ENCODE measurements around the gene DOP1A. TPM values are rescaled to one million over a fixed set of nuclear protein-coding genes. Genes with fewer than 3 reads are reported as not detected.

Gene DOP1A
- total RNA-seq, 1 experiment from 2014 or later, result 17.0 TPM

GRCh38 chr6:83019741-83020140, 47.7 kb upstream of the DOP1A start:
- H3K9me3 ChIP-seq (ENCODE audit: control insufficient read depth, low read depth, low read length), result no peaks in the 10 kb centered on the region

More at GRCh38 chr6:83019741-83020140, 47.7 kb upstream of the DOP1A start:
- H2BK5ac ChIP-seq (ENCODE audit: insufficient read length, low read length), result no peak overlapping the region
- peaks cover 4% of the 10 kb centered on the region for H3K79me1 ChIP-seq (ENCODE audit: insufficient read depth, low read depth, low read length, poor library complexity, severe bottlenecking)
- H4K91ac ChIP-seq (ENCODE audit: insufficient read length, low read depth, low read length), result no peak overlapping the region
- H3K23me2 ChIP-seq (ENCODE audit: insufficient read length, low read depth, low read length, poor library complexity, severe bottlenecking), result no peaks in the 10 kb centered on the region
- H3K27ac ChIP-seq (ENCODE audit: insufficient read length, low read depth, low read length), result no peak overlapping the region
- no peak overlapping the region for H3K27ac Mint-ChIP-seq
- H2BK15ac ChIP-seq (ENCODE audit: low read depth, low read length), result no peak overlapping the region
- H3K27me3 Mint-ChIP-seq (ENCODE audit: low read depth), result no peaks in the 10 kb centered on the region
- H3K4me3 Mint-ChIP-seq, result no peak overlapping the region
- no peak overlapping the region for H3T11ph ChIP-seq (ENCODE audit: low read length)
- H3K79me2 ChIP-seq (ENCODE audit: insufficient read depth, low read length), result no peaks in the 10 kb centered on the region
- no peak for TF ChIP-seq CTCF (conservative IDR thresholded peaks at IDR 0.05)
- peaks cover 4% of the 10 kb centered on the region in 2 experiments; a peak in 3 of 5 replicates for H3K9me3 Mint-ChIP-seq
- H3K4ac ChIP-seq (ENCODE audit: low read depth, low read length), result no peak overlapping the region
- WGBS (ENCODE audit: extremely low coverage, insufficient read length, low lambda C conversion rate), result no CpG with 5 or more reads among the region's 4 CpGs
- no peaks in the 10 kb centered on the region for H3K4me1 ChIP-seq (ENCODE audit: insufficient read depth, low read length)
- no peak overlapping the region for H3K56ac ChIP-seq (ENCODE audit: insufficient read length, low read depth, low read length)
- no peak overlapping the region for H3K14ac ChIP-seq (ENCODE audit: insufficient read depth, low read length)
- H2AK5ac ChIP-seq (ENCODE audit: insufficient read length, low read length), result no peak overlapping the region
- H4K20me1 ChIP-seq (ENCODE audit: control insufficient read depth, insufficient read depth, insufficient read length), result no peaks in the 10 kb centered on the region
- DNase-seq, result no peak
- H3K23ac ChIP-seq (ENCODE audit: insufficient read length, low read depth, low read length), result no peak overlapping the region
- no peak overlapping the region for H2BK12ac ChIP-seq (ENCODE audit: insufficient read length, low read depth, low read length)
- H3K18ac ChIP-seq (ENCODE audit: insufficient read length, low read depth, low read length), result no peak overlapping the region
- no peaks in the 10 kb centered on the region for H3K4me1 Mint-ChIP-seq
- H3K4me2 ChIP-seq (ENCODE audit: insufficient read depth, insufficient read length, low read length), result no peak overlapping the region
- H3K27me3 ChIP-seq (ENCODE audit: insufficient read depth, low read length), result no peaks in the 10 kb centered on the region
- H2BK20ac ChIP-seq (ENCODE audit: low read depth, low read length, poor library complexity, severe bottlenecking), result no peak overlapping the region
- H3K36me3 Mint-ChIP-seq (ENCODE audit: insufficient read depth in 1 of 3, low read depth in 3 of 3), result peaks cover 47 to 68% (median 57%) of the 10 kb centered on the region in 3 experiments
- H4K8ac ChIP-seq (replicated peaks; ENCODE audit: insufficient read length, low read depth, low read length), result no peak overlapping the region
- H3K9ac ChIP-seq (ENCODE audit: extremely low read depth, insufficient read length, low read length), result no peak overlapping the region
- H2AFZ ChIP-seq (ENCODE audit: low read length), result no peak overlapping the region
- no peak overlapping the region for H2BK120ac ChIP-seq (ENCODE audit: low read depth, low read length, poor library complexity, severe bottlenecking)
- no peak overlapping the region for H4K5ac ChIP-seq (ENCODE audit: insufficient read length, low read depth, low read length)

Data from H9 (cell line).